Sigmoid colon (tissue), 4 donors: Measurements from ENCODE around the gene FAXDC2.

Experiments
- CTCF ChIP-seq, 4 experiments: fragments of 450-650 bp in 3 of 4; fragments of 200-600 bp in 1 of 4; IDR thresholded peaks; one replicate each; pipeline ENCODE4 v1.5.1; 2016 to 2019; ENCODE audit warnings: antibody characterized with exemption in 4 of 4, mild to moderate bottlenecking in 3 of 4, moderate library complexity in 2 of 4
- EP300 ChIP-seq, 4 donors: sonication (generic); formaldehyde crosslinking; IDR thresholded peaks; one replicate each; pipeline ENCODE4 v1.6.1; 2017; ENCODE audit warnings: antibody characterized with exemption in 4 of 4
- POLR2A ChIP-seq, 2 donors: fragments of 450-650 bp; IDR thresholded peaks; one replicate each; pipeline ENCODE4 v1.6.1; 2016; ENCODE audit warnings: antibody characterized with exemption in 2 of 2, mild to moderate bottlenecking in 2 of 2, moderate library complexity in 2 of 2
- POLR2AphosphoS5 ChIP-seq, 4 donors: sonication (generic); formaldehyde crosslinking; IDR thresholded peaks; one replicate each; pipeline ENCODE4 v1.6.1; 2017; ENCODE audit warnings: antibody characterized with exemption in 4 of 4

- no peak for TF ChIP-seq CTCF (IDR thresholded peaks at IDR 0.05)
- TF ChIP-seq EP300 (IDR thresholded peaks at IDR 0.05) = no peak
- no peak for TF ChIP-seq POLR2A (IDR thresholded peaks at IDR 0.05)
- no peak for TF ChIP-seq POLR2AphosphoS5 (IDR thresholded peaks at IDR 0.05)
Measured at GRCh38 chr5:154820383-154820782, 30.0 kb downstream of the FAXDC2 start.
